Adrenal gland (tissue), 12 donors: ENCODE measurements around the gene INPP4B. TPM values are rescaled to one million over a fixed set of nuclear protein-coding genes. Genes with fewer than 3 reads are reported as not detected.

Source experiments
- DNase-seq, 7 donors: peaks; one replicate each; pipeline ENCODE4 v3.0.0-alpha.2; 2019 to 2020
- H3K27ac ChIP-seq, 5 donors: fragments of 200-600 bp; sonication (generic) in 4 of 5; 1 replicate in 3 of 5; 2 replicates in 2 of 5; pipeline versions ENCODE4 v1.5.1 to v1.8.0; 2016 to 2020; ENCODE audit warnings: mild to moderate bottlenecking in 1 of 5
- H3K27me3 ChIP-seq: fragments of 200-600 bp; 2 replicates; pipeline ENCODE4 v1.8.0; 2021
- H3K36me3 ChIP-seq, 2 donors: fragments of 200-600 bp; replicated peaks in 1 of 2; 1 replicate in 1 of 2; 2 replicates in 1 of 2; pipeline versions ENCODE4 v1.5.1 to v1.8.0; 2018 to 2022
- H3K4me1 ChIP-seq, 2 donors: fragments of 200-600 bp; replicated peaks in 1 of 2; 1 replicate in 1 of 2; 2 replicates in 1 of 2; pipeline versions ENCODE4 v1.5.1 to v1.8.0; 2018 to 2021
- H3K4me3 ChIP-seq, 4 donors: fragments of 200-600 bp; sonication (generic) in 3 of 4; one replicate each; pipeline ENCODE4 v1.5.1; 2016 to 2018
- H3K9me3 ChIP-seq, 3 donors: fragments of 200-600 bp; sonication (generic) in 1 of 3; replicated peaks in 1 of 3; 1 replicate in 2 of 3; 2 replicates in 1 of 3; pipeline versions ENCODE4 v1.5.1 to v1.8.0; 2016 to 2021
- POLR2A ChIP-seq, 2 donors: fragments of 450-650 bp; IDR thresholded peaks; one replicate each; pipeline ENCODE4 v1.6.1; 2017; ENCODE audit warnings: antibody characterized with exemption in 2 of 2, mild to moderate bottlenecking in 2 of 2, moderate library complexity in 1 of 2
- WGBS, 4 donors: extraction: QIAGEN DNeasy Blood & Tissue Kit in 2 of 4; methylation state at CpG; one replicate each; pipeline versions ENCODE4 v1.1.5 to v1.1.7; 2013 to 2017; 5-methylcytosine and 5-hydroxymethylcytosine counted together
- intact Hi-C, 2 donors: fragments of 100-400 bp; cut with DNase I; formaldehyde crosslinking; loops; one replicate each; pipeline versions ENCODE4 v1.14.1 to v1.15.0; 2022 to 2023
- polyA plus RNA-seq, 3 donors: library from polyadenylated mRNA; stranded (reverse); fragments of 200-250 nt in 2 of 3; fragments of 350-450 nt in 1 of 3; fragmentation: Illumina TruSeq in 1 of 3; extraction: RNeasy Lipid Tissue Mini Kit (QIAGEN cat#74804) in 1 of 3; gene quantifications; one replicate each; pipeline ENCODE4 v1.2.3, GENCODE V29; 2013 to 2014
- total RNA-seq, 9 donors: library from RNA; depleted of rRNA in 4 of 9; stranded (reverse); fragments of >200 nt in 4 of 9; fragments of 120-200 nt in 1 of 9; fragmentation: NEBNext Ultra II Directional in 1 of 9; extraction: Animal tissue kit (Norgen Biotek cat#: 25700) in 1 of 9; gene quantifications; one replicate each; pipeline versions ENCODE4 v1.1.0 to v1.2.4, GENCODE V29; 2013 to 2023
- TF ChIP-seq, protein P1 (sequence below), 6 experiments: fragments of 450-650 bp in 4 of 6; fragments of 200-600 bp in 2 of 6; sonication (generic) in 1 of 6; IDR thresholded peaks; 1 replicate in 5 of 6; 2 replicates in 1 of 6; pipeline versions ENCODE4 v1.5.1 to v1.8.0; 2016 to 2021; ENCODE audit warnings: antibody characterized with exemption in 6 of 6, mild to moderate bottlenecking in 2 of 6, moderate library complexity in 1 of 6
- donor health status: healthy with polysubstance abuse.
- donor health status: Bipolar disorder and iron deficiency.
- donor health status: DM: yes; HTN: yes; CAD: no.
- donor health status: DM: no; HTN: no; CAD: no.
- donor health status: DM: no; HTN: no; CAD: no.
- donor health status: DM: yes; HTN: yes; CAD: no.

Gene INPP4B
- total and polyA plus RNA-seq, 12 donors: 2.2 to 21.6 (median 11.8) TPM

DNA sequence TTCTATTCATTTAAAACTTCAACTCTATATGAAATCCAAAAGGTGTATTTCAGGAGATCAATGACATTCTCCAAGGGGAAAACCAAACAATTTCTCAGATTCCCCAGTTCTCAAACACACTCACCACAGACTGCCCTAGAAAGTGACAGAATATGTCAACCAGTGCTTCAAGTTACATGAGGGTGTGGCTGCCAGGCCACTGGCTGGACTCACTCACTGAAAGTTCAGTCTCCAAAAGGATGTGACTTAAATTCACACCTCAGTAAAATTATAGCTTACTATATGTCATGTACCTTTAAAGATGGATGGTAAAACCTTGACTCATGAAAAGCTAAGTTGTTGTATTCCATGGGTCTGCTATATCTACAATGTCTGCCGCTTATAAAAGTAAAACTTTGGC lies 7.3 kb downstream of the INPP4B start:
- no peak overlapping the region for H3K27ac ChIP-seq
- no peak for TF ChIP-seq POLR2A (IDR thresholded peaks at IDR 0.05)
- TF ChIP-seq, protein P1, sequence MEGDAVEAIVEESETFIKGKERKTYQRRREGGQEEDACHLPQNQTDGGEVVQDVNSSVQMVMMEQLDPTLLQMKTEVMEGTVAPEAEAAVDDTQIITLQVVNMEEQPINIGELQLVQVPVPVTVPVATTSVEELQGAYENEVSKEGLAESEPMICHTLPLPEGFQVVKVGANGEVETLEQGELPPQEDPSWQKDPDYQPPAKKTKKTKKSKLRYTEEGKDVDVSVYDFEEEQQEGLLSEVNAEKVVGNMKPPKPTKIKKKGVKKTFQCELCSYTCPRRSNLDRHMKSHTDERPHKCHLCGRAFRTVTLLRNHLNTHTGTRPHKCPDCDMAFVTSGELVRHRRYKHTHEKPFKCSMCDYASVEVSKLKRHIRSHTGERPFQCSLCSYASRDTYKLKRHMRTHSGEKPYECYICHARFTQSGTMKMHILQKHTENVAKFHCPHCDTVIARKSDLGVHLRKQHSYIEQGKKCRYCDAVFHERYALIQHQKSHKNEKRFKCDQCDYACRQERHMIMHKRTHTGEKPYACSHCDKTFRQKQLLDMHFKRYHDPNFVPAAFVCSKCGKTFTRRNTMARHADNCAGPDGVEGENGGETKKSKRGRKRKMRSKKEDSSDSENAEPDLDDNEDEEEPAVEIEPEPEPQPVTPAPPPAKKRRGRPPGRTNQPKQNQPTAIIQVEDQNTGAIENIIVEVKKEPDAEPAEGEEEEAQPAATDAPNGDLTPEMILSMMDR (IDR thresholded peaks at IDR 0.05): no peak
- WGBS, 4 donors: 95 to 100% (median 99%) methylated on average over 1 of the region's 1 CpG
- no peaks in the 10 kb centered on the region for H3K4me1 ChIP-seq
- H3K9me3 ChIP-seq: no peaks in the 10 kb centered on the region
- H3K36me3 ChIP-seq: no peaks in the 10 kb centered on the region
- intact Hi-C loops: no loop called here
- H3K4me3 ChIP-seq: no peak overlapping the region
- H3K27me3 ChIP-seq: no peaks in the 10 kb centered on the region
- no peak for DNase-seq

DNA sequence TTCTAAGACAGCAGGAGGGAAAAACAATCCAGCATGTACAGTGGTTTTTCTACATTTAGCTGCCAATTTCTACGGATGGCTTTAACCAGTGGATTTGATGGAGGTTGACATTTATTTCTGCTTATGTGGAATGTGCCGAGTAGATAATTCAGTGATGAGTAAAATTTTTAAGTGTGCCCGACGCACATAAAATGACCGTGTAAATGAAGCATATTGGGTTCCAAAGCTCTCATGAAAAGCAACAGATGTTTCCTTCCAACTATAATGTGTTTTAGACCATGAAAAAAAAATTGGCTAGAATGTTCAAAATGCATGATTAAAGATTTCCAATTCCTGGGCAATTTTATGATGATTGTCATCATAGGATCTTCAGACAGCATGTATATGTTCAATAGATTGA lies 14.1 kb downstream of the INPP4B start:
- intact Hi-C loops: no loop called here

DNA sequence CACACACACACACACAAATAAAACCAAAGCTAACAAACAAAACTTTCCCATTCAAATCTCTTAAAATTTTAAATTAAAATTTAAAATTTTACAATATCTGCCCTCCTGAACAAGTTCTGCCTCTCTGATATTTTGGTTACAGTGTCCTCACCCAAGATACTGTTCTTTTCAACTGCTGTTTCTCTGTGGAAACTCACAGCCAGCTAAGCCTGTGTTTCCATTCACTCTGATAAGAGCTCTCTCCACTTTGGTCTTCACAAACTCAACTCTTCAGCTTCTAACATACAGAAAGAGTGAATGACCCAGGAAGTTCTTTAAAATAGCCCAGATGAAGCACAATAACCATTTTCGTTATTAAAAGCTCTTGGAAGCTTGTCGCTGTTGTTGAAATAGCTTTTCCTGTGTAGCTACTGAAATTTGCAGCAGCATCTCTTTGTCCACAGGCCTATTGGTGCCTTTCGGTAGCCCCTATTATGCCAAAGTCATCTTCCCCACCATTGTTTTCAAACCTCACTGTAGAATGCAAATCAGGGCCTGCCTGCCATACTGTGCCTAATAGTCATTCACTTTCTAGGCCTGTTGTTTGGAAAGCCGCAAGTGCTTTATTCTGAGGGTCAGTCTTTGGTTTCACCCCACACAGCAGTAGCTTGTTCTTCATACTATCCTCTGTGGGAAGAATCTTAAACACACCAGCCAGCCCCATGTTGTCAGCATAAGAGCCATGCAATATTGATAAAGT lies 19.4 kb downstream of the INPP4B start:
- Histone ChIP-seq H3K4me1 (no peaks in the 10 kb centered on the region), H3K27ac (no peak overlapping the region), H3K9me3 (no peaks in the 10 kb centered on the region), H3K4me3 (no peak overlapping the region), H3K36me3 (no peaks in the 10 kb centered on the region), H3K27me3 (no peaks in the 10 kb centered on the region)
- DNase-seq: no peak
- no peak for TF ChIP-seq POLR2A (IDR thresholded peaks at IDR 0.05)
- TF ChIP-seq, protein P1 (IDR thresholded peaks at IDR 0.05): no peak
- intact Hi-C loops: no loop called here
- WGBS, 4 donors: 88 to 96% (median 94%) methylated on average over 4 of the region's 4 CpGs

More for the DNA sequence above, 14.1 kb downstream of the INPP4B start:
- Histone ChIP-seq H3K36me3 (no peaks in the 10 kb centered on the region), H3K4me1 (no peaks in the 10 kb centered on the region), H3K4me3 (no peak overlapping the region), H3K27ac (no peak overlapping the region), H3K27me3 (no peaks in the 10 kb centered on the region), H3K9me3 (no peaks in the 10 kb centered on the region)
- no peak for DNase-seq
- WGBS, 4 donors: 77 to 84% (median 81%) methylated on average over 5 of the region's 5 CpGs
- TF ChIP-seq, protein P1 (IDR thresholded peaks at IDR 0.05): no peak
- TF ChIP-seq POLR2A (IDR thresholded peaks at IDR 0.05): no peak

DNA sequence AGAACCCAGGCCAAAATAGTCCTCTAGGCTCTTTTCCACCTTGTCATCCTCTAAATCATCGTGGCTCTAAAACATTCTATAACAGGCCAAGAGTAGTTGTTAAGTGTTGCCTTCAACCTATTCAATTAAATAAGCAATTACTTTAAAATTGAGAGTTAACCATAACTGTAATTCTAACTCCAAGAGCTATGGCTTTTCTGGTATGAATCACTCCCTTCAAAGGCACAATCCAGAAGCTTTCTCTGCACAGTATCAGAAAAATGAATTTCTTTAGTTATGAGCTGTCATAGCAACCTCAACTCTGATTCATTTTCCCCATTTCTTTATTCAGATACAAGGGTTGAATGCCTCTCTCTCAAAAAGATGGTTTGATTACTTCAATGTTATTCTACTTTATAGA lies 21.7 kb downstream of the INPP4B start:
- Histone ChIP-seq H3K36me3 (no peaks in the 10 kb centered on the region), H3K27ac (no peak overlapping the region), H3K4me3 (no peak overlapping the region), H3K4me1 (no peaks in the 10 kb centered on the region), H3K9me3 (no peaks in the 10 kb centered on the region), H3K27me3 (no peaks in the 10 kb centered on the region)
- no peak for DNase-seq
- TF ChIP-seq, protein P1 (IDR thresholded peaks at IDR 0.05): no peak
- TF ChIP-seq POLR2A (IDR thresholded peaks at IDR 0.05): no peak
- WGBS, 4 donors: 90 to 93% (median 92%) methylated on average over 1 of the region's 1 CpG
- intact Hi-C loops: no loop called here
